Tibial nerve (tissue), 4 donors: ENCODE results near the gene SLC43A2. TPM values are rescaled to one million over a fixed set of nuclear protein-coding genes. Genes with fewer than 3 reads are reported as not detected.

Experiments used
- DNase-seq, 2 donors: peaks; one replicate each; pipeline ENCODE4 v3.0.0-alpha.2; 2019; ENCODE audit warnings: low spot score in 2 of 2
- H3K27ac ChIP-seq, 4 donors: fragments of 200-600 bp; sonication (generic) in 3 of 4; one replicate each; pipeline ENCODE4 v1.5.1; 2017 to 2019; ENCODE audit warnings: mild to moderate bottlenecking in 1 of 4
- H3K27me3 ChIP-seq, 2 donors: fragments of 200-600 bp; sonication (generic) in 1 of 2; one replicate each; pipeline versions ENCODE4 v1.5.1 to v1.6.0; 2017 to 2019
- H3K36me3 ChIP-seq, 3 donors: fragments of 200-600 bp; sonication (generic); one replicate each; pipeline ENCODE4 v1.5.1; 2018 to 2019
- H3K4me1 ChIP-seq, 4 donors: fragments of 200-600 bp; sonication (generic) in 3 of 4; one replicate each; pipeline ENCODE4 v1.5.1; 2017 to 2019
- H3K4me3 ChIP-seq, 4 donors: fragments of 200-600 bp; sonication (generic) in 3 of 4; one replicate each; pipeline ENCODE4 v1.5.1; 2017 to 2019; ENCODE audit warnings: mild to moderate bottlenecking in 1 of 4, moderate library complexity in 1 of 4
- H3K9me3 ChIP-seq, 4 donors: fragments of 200-600 bp; sonication (generic) in 3 of 4; one replicate each; pipeline ENCODE4 v1.5.1; 2017 to 2019
- CTCF ChIP-seq, 5 experiments: fragments of 200-600 bp in 3 of 5; fragments of 450-650 bp in 2 of 5; sonication (generic) in 3 of 5; IDR thresholded peaks; one replicate each; pipeline ENCODE4 v1.5.1; 2016 to 2019; ENCODE audit warnings: antibody characterized with exemption in 5 of 5, mild to moderate bottlenecking in 3 of 5, moderate library complexity in 2 of 5
- EP300 ChIP-seq, 2 donors: sonication (generic); formaldehyde crosslinking; IDR thresholded peaks; one replicate each; pipeline ENCODE4 v1.6.1; 2017; ENCODE audit warnings: antibody characterized with exemption in 2 of 2, mild to moderate bottlenecking in 1 of 2
- POLR2A ChIP-seq, 2 donors: fragments of 450-650 bp; IDR thresholded peaks; one replicate each; pipeline ENCODE4 v1.6.1; 2017; ENCODE audit warnings: antibody characterized with exemption in 2 of 2, mild to moderate bottlenecking in 2 of 2, moderate library complexity in 2 of 2
- WGBS, 2 donors: methylation state at CpG; one replicate each; pipeline ENCODE4 v1.1.5; 2018; 5-methylcytosine and 5-hydroxymethylcytosine counted together
- small RNA-seq: library from RNA; depleted of rRNA; stranded (forward); fragments of <200 nt; gene quantifications from one replicate; pipeline ENCODE3, GENCODE V24; 2016
- total RNA-seq, 4 donors: library from RNA; depleted of rRNA; stranded (reverse); fragments of >200 nt; gene quantifications; one replicate each; pipeline ENCODE4 v1.1.0, GENCODE V29; 2016

Gene SLC43A2
- total RNA-seq, 4 donors from 2014 or later = 10.3 to 26.1 (median 14.1) TPM

DNA sequence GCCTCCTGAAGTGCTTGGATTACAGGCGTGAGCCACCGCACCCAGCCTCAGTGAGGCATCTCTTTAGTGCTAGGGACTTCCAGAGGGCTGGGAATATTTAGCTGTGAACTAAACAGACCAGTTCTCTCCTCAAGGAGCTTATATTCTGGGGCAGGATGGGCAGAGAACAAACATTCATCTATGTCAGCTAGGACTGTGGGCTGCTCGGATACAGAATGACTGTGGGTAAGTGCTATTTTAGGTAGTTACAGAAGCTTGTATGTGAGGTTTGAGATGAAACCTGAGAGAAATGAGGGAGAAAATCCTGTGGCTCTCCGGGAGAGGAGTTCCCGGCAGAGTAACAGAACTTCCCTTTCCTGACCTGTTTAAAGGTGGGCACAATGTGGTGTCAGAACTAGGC is 106.0 kb downstream of the SLC43A2 start:
- no peak overlapping the region for H3K27ac ChIP-seq
- no peak overlapping the region for H3K4me3 ChIP-seq
- H3K9me3 ChIP-seq = no peaks in the 10 kb centered on the region
- no peak for DNase-seq
- peaks cover 0 to 5% (median under 1%) of the 10 kb centered on the region in 4 donors for H3K4me1 ChIP-seq
- H3K36me3 ChIP-seq = peaks cover 0 to 80% (median 0%) of the 10 kb centered on the region in 3 donors
- TF ChIP-seq POLR2A (IDR thresholded peaks at IDR 0.05) (no peak), CTCF (IDR thresholded peaks at IDR 0.05) (no peak), EP300 (IDR thresholded peaks at IDR 0.05) (no peak)
- WGBS, 2 donors = 91% methylated on average over 5 of the region's 5 CpGs
- no peaks in the 10 kb centered on the region for H3K27me3 ChIP-seq

DNA sequence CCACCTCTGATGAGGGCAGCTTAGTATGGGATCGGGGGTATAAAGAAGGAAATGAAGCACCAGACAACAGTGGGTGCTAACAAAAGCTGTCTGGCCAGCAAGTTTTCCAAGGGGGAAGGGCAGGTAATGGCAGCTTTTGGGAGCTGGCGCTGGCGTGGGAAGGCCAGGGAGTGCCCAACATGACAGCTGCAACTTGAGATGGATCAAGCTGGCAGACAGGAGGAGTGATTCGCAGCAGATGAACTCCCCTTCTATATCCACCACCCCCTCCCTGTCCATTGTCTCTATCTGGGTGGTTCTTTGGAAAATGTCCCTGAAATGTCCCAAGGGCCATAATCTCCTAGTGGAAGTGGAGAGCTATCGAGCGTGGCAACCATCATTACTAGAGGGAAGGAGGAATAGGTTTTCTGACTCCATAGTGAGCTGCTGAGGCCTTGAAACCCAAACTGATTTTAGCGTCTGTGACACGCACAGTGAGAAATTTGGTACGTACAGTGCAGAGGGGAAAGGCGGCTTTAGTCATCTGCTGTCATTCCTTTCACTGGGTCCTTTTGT is 107.5 kb downstream of the SLC43A2 start:
- no peaks in the 10 kb centered on the region for H3K9me3 ChIP-seq
- H3K4me1 ChIP-seq = peaks cover 0 to 10% (median 6%) of the 10 kb centered on the region in 4 donors
- 80 to 84% methylated on average over 10 of the region's 10 CpGs for WGBS, 2 donors
- no peak for DNase-seq
- H3K4me3 ChIP-seq = no peak overlapping the region
- TF ChIP-seq CTCF (IDR thresholded peaks at IDR 0.05) = no peak
- no peak for TF ChIP-seq EP300 (IDR thresholded peaks at IDR 0.05)
- TF ChIP-seq POLR2A (IDR thresholded peaks at IDR 0.05) = no peak
- H3K27me3 ChIP-seq = no peaks in the 10 kb centered on the region
- peaks cover 0 to 68% (median 0%) of the 10 kb centered on the region in 3 donors for H3K36me3 ChIP-seq
- H3K27ac ChIP-seq = no peak overlapping the region

DNA sequence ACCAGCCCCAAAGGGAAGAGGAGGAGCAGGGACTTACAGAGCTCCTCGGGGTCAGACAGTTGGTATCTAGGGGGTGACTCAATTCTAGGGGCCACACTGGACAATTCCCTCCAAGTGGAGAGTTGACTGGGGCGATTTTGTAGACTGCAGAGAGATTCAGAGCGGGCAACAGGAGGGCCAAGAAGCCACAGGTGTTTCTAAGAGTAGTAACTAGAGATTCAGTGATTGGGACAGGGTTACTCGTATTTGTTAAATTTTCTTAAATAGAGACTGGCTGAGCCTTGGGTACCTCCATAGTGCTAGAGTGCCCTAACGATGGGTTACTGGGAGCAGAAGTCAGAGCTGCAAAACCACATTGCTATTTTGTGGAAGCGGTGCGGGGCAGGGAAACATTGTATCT is 109.0 kb downstream of the SLC43A2 start:
- H3K27me3 ChIP-seq = no peaks in the 10 kb centered on the region

More for the DNA sequence above, 109.0 kb downstream of the SLC43A2 start:
- H3K36me3 ChIP-seq = peaks cover 0 to 53% (median 0%) of the 10 kb centered on the region in 3 donors
- H3K4me3 ChIP-seq = no peak overlapping the region
- peaks cover 0 to 23% (median 15%) of the 10 kb centered on the region in 4 donors for H3K4me1 ChIP-seq
- no peak for DNase-seq
- H3K9me3 ChIP-seq = no peaks in the 10 kb centered on the region
- TF ChIP-seq POLR2A (IDR thresholded peaks at IDR 0.05) (no peak), EP300 (IDR thresholded peaks at IDR 0.05) (no peak), CTCF (IDR thresholded peaks at IDR 0.05) (no peak)
- no peak overlapping the region for H3K27ac ChIP-seq
- WGBS, 2 donors = 84 to 90% methylated on average over 7 of the region's 7 CpGs

Small RNAs within 50 kb of the gene (small RNA-seq; reads per million reads assigned to genes)
- not detected for gene RN7SL105P

Other genes starting within 250 kb of the SLC43A2 start
- gene YWHAE, start 228.6 kb downstream of the SLC43A2 start, total RNA-seq = 100 to 1,000 TPM; 581 to 765 (median 678) TPM
- 10 to 100 TPM; 65.1 to 72.0 (median 70.0) TPM for gene CRK, start 172.6 kb downstream of the SLC43A2 start, total RNA-seq
- gene MYO1C, start 136.1 kb downstream of the SLC43A2 start, total RNA-seq = 100 to 1,000 TPM; 184 to 305 (median 226) TPM
- 100 to 1,000 TPM in 2 of 4 donors, 10 to 100 TPM in 2; 67.9 to 110 (median 95.2) TPM for gene INPP5K, start 112.2 kb downstream of the SLC43A2 start, total RNA-seq
- 10 to 100 TPM; 31.0 to 41.5 (median 39.3) TPM for gene PITPNA, start 66.0 kb downstream of the SLC43A2 start, total RNA-seq
- 10 to 100 TPM in 3 of 4 donors, 1 to 10 TPM in 1; 7.1 to 30.6 (median 21.7) TPM for gene SCARF1, start 16.9 kb upstream of the SLC43A2 start, total RNA-seq
- gene RILP, start 21.0 kb upstream of the SLC43A2 start, total RNA-seq = 10 to 100 TPM; 17.6 to 59.1 (median 57.3) TPM
- gene PRPF8, start 56.0 kb upstream of the SLC43A2 start, total RNA-seq = 100 to 1,000 TPM; 176 to 235 (median 194) TPM
- gene TLCD2, start 81.5 kb upstream of the SLC43A2 start, total RNA-seq = 10 to 100 TPM in 3 of 4 donors, 1 to 10 TPM in 1; 7.5 to 11.8 (median 11.1) TPM
- 100 to 1,000 TPM in 2 of 4 donors, 10 to 100 TPM in 2; 54.4 to 111 (median 92.0) TPM for gene WDR81, start 95.9 kb upstream of the SLC43A2 start, total RNA-seq
- gene SERPINF2, start 114.0 kb upstream of the SLC43A2 start, total RNA-seq = 10 to 100 TPM in 2 of 4 donors, 1 to 10 TPM in 2; 6.1 to 21.3 (median 11.4) TPM
- 1,000 to 10,000 TPM in 1 of 4 donors, 100 to 1,000 TPM in 3; 720 to 2,221 (median 908) TPM for gene SERPINF1, start 133.2 kb upstream of the SLC43A2 start, total RNA-seq
- 10 to 100 TPM; 15.1 to 19.9 (median 17.5) TPM for gene SMYD4, start 201.1 kb upstream of the SLC43A2 start, total RNA-seq
- gene RPA1, start 201.2 kb upstream of the SLC43A2 start, total RNA-seq = 10 to 100 TPM; 18.0 to 31.0 (median 26.7) TPM